Measurements from ENCODE around the gene RUNX1.

Gene RUNX1

DNA sequence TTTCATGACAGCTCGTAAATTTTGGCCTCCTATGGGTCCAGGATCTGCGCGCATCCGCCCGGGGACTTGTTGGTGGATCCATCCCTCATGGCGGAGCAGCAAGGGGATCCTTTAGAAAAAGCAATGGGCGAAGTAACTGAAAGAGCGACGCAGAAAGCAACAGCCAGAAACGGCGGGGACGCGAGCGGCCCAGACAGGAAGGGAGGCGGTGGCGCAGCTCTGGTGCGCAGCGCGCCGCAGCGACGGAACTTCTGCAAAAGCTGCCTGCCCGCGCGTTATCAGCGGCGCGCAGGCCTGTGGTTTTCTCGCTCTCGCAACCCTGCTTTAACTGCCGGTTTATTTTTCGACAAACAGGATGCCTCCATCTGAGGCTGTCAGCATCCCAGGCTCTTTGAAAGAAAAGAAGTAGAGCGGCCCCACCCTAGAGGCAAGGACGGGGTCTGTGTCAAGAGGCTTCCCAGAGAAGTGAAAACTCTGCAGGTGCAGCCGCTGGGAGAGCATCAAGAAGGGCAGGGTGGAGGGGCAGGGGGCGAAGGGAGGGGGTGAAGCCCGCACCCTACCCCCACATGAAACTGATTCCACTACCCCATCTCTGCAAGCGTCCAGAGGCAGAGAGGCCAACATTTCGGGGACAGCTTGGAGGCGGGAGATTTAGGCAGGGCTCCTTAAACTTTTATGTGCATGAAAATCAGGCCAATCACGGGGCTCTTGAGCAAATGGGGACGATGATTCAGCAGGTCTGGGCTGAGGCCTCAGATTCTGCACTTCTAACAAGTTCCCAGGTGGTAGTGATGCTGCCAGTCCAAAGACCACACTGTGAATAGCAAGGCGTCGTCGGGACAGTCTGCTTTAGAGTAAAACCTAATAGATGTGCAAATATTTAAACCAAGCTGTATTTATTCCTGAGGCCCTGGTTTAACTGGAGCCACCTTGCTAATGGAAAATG is 22.2 kb downstream of the RUNX1 start:
- H3K4me2 ChIP-seq (ENCODE audit: low read length) = peak overlapping the region; percentile 22
- TF ChIP-seq, protein P1, sequence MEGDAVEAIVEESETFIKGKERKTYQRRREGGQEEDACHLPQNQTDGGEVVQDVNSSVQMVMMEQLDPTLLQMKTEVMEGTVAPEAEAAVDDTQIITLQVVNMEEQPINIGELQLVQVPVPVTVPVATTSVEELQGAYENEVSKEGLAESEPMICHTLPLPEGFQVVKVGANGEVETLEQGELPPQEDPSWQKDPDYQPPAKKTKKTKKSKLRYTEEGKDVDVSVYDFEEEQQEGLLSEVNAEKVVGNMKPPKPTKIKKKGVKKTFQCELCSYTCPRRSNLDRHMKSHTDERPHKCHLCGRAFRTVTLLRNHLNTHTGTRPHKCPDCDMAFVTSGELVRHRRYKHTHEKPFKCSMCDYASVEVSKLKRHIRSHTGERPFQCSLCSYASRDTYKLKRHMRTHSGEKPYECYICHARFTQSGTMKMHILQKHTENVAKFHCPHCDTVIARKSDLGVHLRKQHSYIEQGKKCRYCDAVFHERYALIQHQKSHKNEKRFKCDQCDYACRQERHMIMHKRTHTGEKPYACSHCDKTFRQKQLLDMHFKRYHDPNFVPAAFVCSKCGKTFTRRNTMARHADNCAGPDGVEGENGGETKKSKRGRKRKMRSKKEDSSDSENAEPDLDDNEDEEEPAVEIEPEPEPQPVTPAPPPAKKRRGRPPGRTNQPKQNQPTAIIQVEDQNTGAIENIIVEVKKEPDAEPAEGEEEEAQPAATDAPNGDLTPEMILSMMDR (IDR thresholded peaks at IDR 0.05) = no peak
- H3K4me3 ChIP-seq (ENCODE audit: low read depth, low read length) = peak overlapping the region; percentile 13
- H3K9me3 ChIP-seq (ENCODE audit: control insufficient read depth, low read length) = no peaks in the 10 kb centered on the region
- H3K79me2 ChIP-seq = no peaks in the 10 kb centered on the region
- no peaks in the 10 kb centered on the region for H3K27me3 ChIP-seq (ENCODE audit: control insufficient read depth, insufficient read depth, low read length)
- no peak overlapping the region for H2AFZ ChIP-seq
- no peak overlapping the region for H3K27ac ChIP-seq
- H3K36me3 ChIP-seq (ENCODE audit: control insufficient read depth, insufficient read depth, low read length) = no peaks in the 10 kb centered on the region
- no peaks in the 10 kb centered on the region for H3K4me1 ChIP-seq
- H3K9ac ChIP-seq = no peak overlapping the region

DNA sequence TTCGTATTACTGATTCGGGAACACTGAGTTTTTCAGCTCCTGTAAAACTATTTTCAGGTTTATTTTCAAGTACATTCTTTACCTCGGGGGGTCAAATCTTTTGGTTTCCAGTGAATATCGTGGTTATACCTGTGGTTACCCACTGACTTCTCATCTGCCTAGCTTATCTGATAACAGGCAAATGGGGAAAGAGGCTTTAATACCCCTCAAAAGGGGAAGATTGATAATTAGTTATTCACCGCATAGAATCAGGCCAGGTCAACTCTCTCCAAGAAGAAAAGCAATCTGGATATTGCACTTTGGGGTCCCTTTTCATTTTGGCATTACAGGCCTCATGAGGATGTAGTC is 23.0 kb downstream of the RUNX1 start:
- H3K79me2 ChIP-seq = no peaks in the 10 kb centered on the region
- H3K4me1 ChIP-seq = no peaks in the 10 kb centered on the region
- H3K4me2 ChIP-seq (ENCODE audit: low read length) = no peak overlapping the region
- no peaks in the 10 kb centered on the region for H3K36me3 ChIP-seq (ENCODE audit: control insufficient read depth, insufficient read depth, low read length)
- no peaks in the 10 kb centered on the region for H3K27me3 ChIP-seq (ENCODE audit: control insufficient read depth, insufficient read depth, low read length)
- TF ChIP-seq, protein P1 (IDR thresholded peaks at IDR 0.05) = no peak
- no peaks in the 10 kb centered on the region for H3K9me3 ChIP-seq (ENCODE audit: control insufficient read depth, low read length)
- no peak overlapping the region for H2AFZ ChIP-seq
- H3K9ac ChIP-seq = no peak overlapping the region
- no peak overlapping the region for H3K27ac ChIP-seq
- H3K4me3 ChIP-seq (ENCODE audit: low read depth, low read length) = no peak overlapping the region

DNA sequence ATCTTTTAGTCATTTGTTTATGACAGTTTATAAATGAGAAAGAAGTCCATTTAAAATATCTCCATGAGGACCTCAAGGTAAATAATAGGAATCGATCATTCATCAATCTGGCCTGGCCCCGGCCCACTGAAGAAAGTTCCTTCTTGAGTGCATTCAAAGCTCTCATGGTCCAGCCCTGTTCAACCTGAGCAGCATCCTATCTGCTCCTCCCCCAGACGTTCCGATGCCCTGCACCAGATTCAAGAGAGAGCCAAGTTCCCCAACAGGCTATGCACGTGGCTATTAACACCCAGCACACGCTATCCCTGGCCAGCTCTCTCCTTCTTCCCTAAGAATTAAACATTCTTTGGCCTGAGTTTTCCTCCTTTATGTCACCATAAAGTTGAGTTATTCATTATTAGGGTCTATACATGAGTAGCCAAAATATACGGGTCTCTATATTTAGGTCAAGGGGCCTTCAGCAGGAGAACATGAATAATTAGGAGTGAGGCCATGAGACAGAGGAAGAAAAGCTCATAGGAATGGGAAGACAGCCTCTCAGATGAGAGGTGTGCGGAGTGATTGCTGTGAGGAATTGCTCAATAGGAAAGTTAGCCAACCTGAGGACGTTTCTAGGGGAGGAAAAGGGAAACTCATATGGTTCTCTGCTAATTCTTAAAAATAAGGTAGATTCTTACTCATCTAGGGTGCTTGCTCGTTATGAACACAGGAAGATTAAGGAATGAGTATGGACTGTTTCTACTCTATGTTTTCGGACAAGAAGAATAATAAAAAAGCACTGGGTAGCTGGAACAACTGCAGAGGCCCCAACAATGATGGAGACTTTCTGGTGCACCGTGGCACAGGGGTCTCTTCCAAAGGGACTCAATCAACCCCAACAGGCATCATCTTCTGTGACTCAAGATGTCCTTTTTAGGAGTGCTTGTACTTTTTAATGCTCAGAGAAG is 23.6 kb downstream of the RUNX1 start:
- TF ChIP-seq, protein P1 (IDR thresholded peaks at IDR 0.05) = no peak
- Histone ChIP-seq H3K9ac (no peak overlapping the region), H3K9me3 (ENCODE audit: control insufficient read depth, low read length) (no peaks in the 10 kb centered on the region), H3K36me3 (ENCODE audit: control insufficient read depth, insufficient read depth, low read length) (no peaks in the 10 kb centered on the region), H3K4me3 (ENCODE audit: low read depth, low read length) (no peak overlapping the region), H3K4me2 (ENCODE audit: low read length) (no peak overlapping the region), H3K79me2 (no peaks in the 10 kb centered on the region), H3K4me1 (no peaks in the 10 kb centered on the region), H3K27me3 (ENCODE audit: control insufficient read depth, insufficient read depth, low read length) (no peaks in the 10 kb centered on the region), H2AFZ (no peak overlapping the region), H3K27ac (no peak overlapping the region)

DNA sequence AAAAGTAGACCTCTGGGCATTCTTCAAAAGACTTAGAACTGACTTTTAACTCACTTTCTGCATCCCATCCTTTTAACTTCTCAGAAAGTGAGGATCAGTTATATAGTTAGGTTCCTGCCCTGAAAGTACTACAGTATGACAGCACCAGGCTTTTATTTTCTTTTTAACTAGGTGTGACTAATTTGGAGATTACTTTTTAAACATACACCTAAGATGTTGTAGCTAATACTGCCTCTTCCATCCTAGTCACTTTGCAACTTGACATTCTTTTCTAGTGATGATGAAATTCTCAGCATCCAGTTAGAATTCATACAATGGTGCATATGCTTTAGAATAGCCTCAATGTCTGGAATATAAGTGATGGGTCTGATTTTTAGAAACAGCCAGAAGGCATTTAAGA is 24.6 kb downstream of the RUNX1 start:
- no peaks in the 10 kb centered on the region for H3K79me2 ChIP-seq
- H3K27me3 ChIP-seq (ENCODE audit: control insufficient read depth, insufficient read depth, low read length) = no peaks in the 10 kb centered on the region
- no peak overlapping the region for H2AFZ ChIP-seq
- TF ChIP-seq, protein P1 (IDR thresholded peaks at IDR 0.05) = no peak
- H3K27ac ChIP-seq = no peak overlapping the region
- H3K36me3 ChIP-seq (ENCODE audit: control insufficient read depth, insufficient read depth, low read length) = no peaks in the 10 kb centered on the region
- H3K4me1 ChIP-seq = no peaks in the 10 kb centered on the region
- no peak overlapping the region for H3K9ac ChIP-seq
- H3K9me3 ChIP-seq (ENCODE audit: control insufficient read depth, low read length) = no peaks in the 10 kb centered on the region
- no peak overlapping the region for H3K4me2 ChIP-seq (ENCODE audit: low read length)
- H3K4me3 ChIP-seq (ENCODE audit: low read depth, low read length) = no peak overlapping the region
